Neuronal stem cell (in vitro differentiated cells): ENCODE measurements around the gene RUNX1.

Source experiments
- DNase-seq: peaks from one replicate; pipeline ENCODE4 v3.0.0-alpha.2; 2013; ENCODE audit warnings: low spot score
- H2AFZ ChIP-seq: one replicate; pipeline ENCODE4 v1.6.1; 2013; ENCODE audit warnings: mild to moderate bottlenecking, low read length, inconsistent platforms
- H2AK5ac ChIP-seq: 2 replicates; pipeline ENCODE4 v1.6.1; 2013; ENCODE audit warnings: low read depth, mild to moderate bottlenecking, inconsistent platforms, low read length, moderate library complexity, mixed read lengths
- H2BK120ac ChIP-seq: 2 replicates; pipeline ENCODE4 v1.6.1; 2013; ENCODE audit warnings: low read depth, mild to moderate bottlenecking, inconsistent platforms, low read length, moderate library complexity, mixed read lengths
- H2BK12ac ChIP-seq: one replicate; pipeline ENCODE4 v1.6.1; 2013; ENCODE audit warnings: low read length, inconsistent platforms
- H2BK15ac ChIP-seq: 2 replicates; pipeline ENCODE4 v1.6.1; 2013; ENCODE audit warnings: mild to moderate bottlenecking, low read length, inconsistent platforms, mixed read lengths
- H2BK5ac ChIP-seq: one replicate; pipeline ENCODE4 v1.6.1; 2013; ENCODE audit warnings: inconsistent platforms, mild to moderate bottlenecking, low read length, moderate library complexity
- H3K14ac ChIP-seq: one replicate; pipeline ENCODE4 v1.6.1; 2013; ENCODE audit warnings: low read length, inconsistent platforms
- H3K18ac ChIP-seq: 2 replicates; pipeline ENCODE4 v1.6.1; 2013; ENCODE audit warnings: low read length, inconsistent platforms
- H3K23ac ChIP-seq: 2 replicates; pipeline ENCODE4 v1.6.1; 2013; ENCODE audit warnings: low read depth, mild to moderate bottlenecking, mixed read lengths, low read length, inconsistent platforms; ENCODE audit not compliant: poor library complexity
- H3K27ac ChIP-seq: replicated peaks from 3 replicates; pipeline ENCODE4 v1.5.1; 2013; ENCODE audit warnings: low read length, inconsistent platforms
- H3K27me3 ChIP-seq, 3 experiments: 2 replicates each; pipeline ENCODE4 v1.6.1; 2013; ENCODE audit warnings: low read length in 3 of 3, mild to moderate bottlenecking in 2 of 3, inconsistent platforms in 1 of 3, low read depth in 1 of 3, mixed read lengths in 1 of 3, moderate library complexity in 1 of 3; ENCODE audit not compliant: control insufficient read depth in 3 of 3, insufficient read depth in 3 of 3
- H3K36me3 ChIP-seq, 2 donors: replicated peaks in 1 of 2; 2 replicates each; pipeline ENCODE4 v1.6.1; 2013; ENCODE audit warnings: low read length in 2 of 2; ENCODE audit not compliant: control insufficient read depth in 2 of 2, insufficient read depth in 2 of 2
- H3K4ac ChIP-seq: 2 replicates; pipeline ENCODE4 v1.6.1; 2013; ENCODE audit warnings: inconsistent platforms, mild to moderate bottlenecking, low read length, moderate library complexity
- H3K4me1 ChIP-seq, 2 donors: 1 replicate in 1 of 2; 2 replicates in 1 of 2; pipeline ENCODE4 v1.6.1; 2013; ENCODE audit warnings: low read length in 2 of 2, low read depth in 1 of 2; ENCODE audit not compliant: control insufficient read depth in 2 of 2, insufficient read depth in 1 of 2
- H3K4me2 ChIP-seq: one replicate; pipeline ENCODE4 v1.6.1; 2013; ENCODE audit warnings: mild to moderate bottlenecking, low read length, inconsistent platforms; ENCODE audit not compliant: insufficient read depth, poor library complexity, severe bottlenecking
- H3K4me3 ChIP-seq, 2 donors: 2 replicates each; pipeline ENCODE4 v1.5.1; 2013; ENCODE audit warnings: low read length in 2 of 2, mild to moderate bottlenecking in 2 of 2, inconsistent platforms in 1 of 2, moderate library complexity in 1 of 2
- H3K79me1 ChIP-seq: one replicate; pipeline ENCODE4 v1.6.1; 2013; ENCODE audit warnings: low read depth, mild to moderate bottlenecking, inconsistent platforms, low read length, moderate library complexity
- H3K9ac ChIP-seq: one replicate; pipeline ENCODE4 v1.6.1; 2013; ENCODE audit warnings: mild to moderate bottlenecking, low read depth, low read length, inconsistent platforms; ENCODE audit not compliant: poor library complexity
- H3K9me3 ChIP-seq, 2 donors: replicated peaks in 1 of 2; 2 replicates each; pipeline versions ENCODE3 to v1.6.1; 2013; ENCODE audit warnings: low read length in 2 of 2, mild to moderate bottlenecking in 2 of 2, inconsistent platforms in 1 of 2, low read depth in 1 of 2, mixed read lengths in 1 of 2, moderate library complexity in 1 of 2; ENCODE audit not compliant: control insufficient read depth in 2 of 2, insufficient read depth in 1 of 2
- H4K8ac ChIP-seq: one replicate; pipeline ENCODE4 v1.6.1; 2013; ENCODE audit warnings: low read depth, mild to moderate bottlenecking, inconsistent platforms, low read length, moderate library complexity
- H4K91ac ChIP-seq: one replicate; pipeline ENCODE4 v1.6.1; 2013; ENCODE audit warnings: low read length, low read depth, mild to moderate bottlenecking, inconsistent platforms; ENCODE audit not compliant: poor library complexity
- WGBS, 2 donors: extraction: QIAGEN DNeasy Blood & Tissue Kit; methylation state at CpG; one replicate each; pipeline ENCODE4 v1.1.7; 2013; ENCODE audit warnings: missing lambda C conversion rate in 2 of 2, mixed read lengths in 1 of 2; ENCODE audit not compliant: insufficient read length in 2 of 2, insufficient replicate concordance in 1 of 2; ENCODE audit errors: extremely low coverage in 2 of 2; 5-methylcytosine and 5-hydroxymethylcytosine counted together

Gene RUNX1

DNA sequence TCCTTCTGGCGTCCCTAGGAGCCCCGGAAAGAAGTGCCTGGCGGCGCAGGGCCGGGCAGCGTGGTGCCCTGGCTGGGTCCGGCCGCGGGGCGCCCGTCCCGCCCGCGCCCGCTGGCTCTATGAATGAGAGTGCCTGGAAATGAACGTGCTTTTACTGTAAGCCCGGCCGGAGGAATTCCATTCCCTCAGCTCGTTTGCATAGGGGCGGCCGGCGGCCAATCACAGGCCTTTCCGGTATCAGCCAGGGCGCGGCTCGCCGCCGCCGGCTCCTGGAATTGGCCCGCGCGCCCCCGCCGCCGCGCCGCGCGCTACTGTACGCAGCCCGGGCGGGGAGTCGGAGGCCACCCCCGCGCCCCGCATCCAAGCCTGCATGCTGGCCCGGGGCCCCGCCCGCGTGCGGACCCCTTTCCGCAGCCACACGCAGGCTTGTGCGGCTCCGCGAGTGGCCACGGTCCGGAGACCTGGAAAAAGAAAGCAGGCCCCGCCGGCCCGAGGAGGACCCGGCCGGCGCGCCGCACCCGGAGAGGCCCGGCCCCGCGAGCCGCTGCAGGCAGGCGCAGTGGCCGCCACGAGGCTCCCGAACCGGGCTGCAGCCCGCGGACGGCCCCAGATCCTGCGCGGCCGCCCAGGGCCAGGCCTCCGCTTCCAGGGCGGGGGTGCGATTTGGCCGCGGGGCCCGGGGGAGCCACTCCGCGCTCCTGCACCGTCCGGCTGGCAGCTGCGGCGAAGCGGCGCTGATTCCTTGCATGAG, 160.4 kb downstream of the RUNX1 start:
- Histone ChIP-seq H3K14ac (no peak overlapping the region), H3K4me1 (peaks cover 2 to 3% of the 10 kb centered on the region in 2 donors), H2BK12ac (no peak overlapping the region), H2AFZ (peak overlapping the region; percentile 96), H3K27me3 (peaks cover 15 to 98% (median 66%) of the 10 kb centered on the region in 3 experiments), H3K4me2 (peak overlapping the region; percentile 98), H3K4ac (no peak overlapping the region), H4K8ac (no peak overlapping the region), H3K23ac (peak overlapping the region; percentile 77), H2BK15ac (no peak overlapping the region), H2AK5ac (no peak overlapping the region), H3K9me3 (no peaks in the 10 kb centered on the region), H2BK120ac (no peak overlapping the region), H3K4me3 (peak overlapping the region; percentile 44 to 87), H3K9ac (no peak overlapping the region), H4K91ac (no peak overlapping the region), H2BK5ac (no peak overlapping the region), H3K18ac (peak overlapping the region; percentile 85), H3K36me3 (no peaks in the 10 kb centered on the region), H3K27ac (no peak overlapping the region), H3K79me1 (no peaks in the 10 kb centered on the region)
- DNase-seq, result peak; percentile 85
- no CpG with 5 or more reads among the region's 96 CpGs for WGBS, 2 donors

DNA sequence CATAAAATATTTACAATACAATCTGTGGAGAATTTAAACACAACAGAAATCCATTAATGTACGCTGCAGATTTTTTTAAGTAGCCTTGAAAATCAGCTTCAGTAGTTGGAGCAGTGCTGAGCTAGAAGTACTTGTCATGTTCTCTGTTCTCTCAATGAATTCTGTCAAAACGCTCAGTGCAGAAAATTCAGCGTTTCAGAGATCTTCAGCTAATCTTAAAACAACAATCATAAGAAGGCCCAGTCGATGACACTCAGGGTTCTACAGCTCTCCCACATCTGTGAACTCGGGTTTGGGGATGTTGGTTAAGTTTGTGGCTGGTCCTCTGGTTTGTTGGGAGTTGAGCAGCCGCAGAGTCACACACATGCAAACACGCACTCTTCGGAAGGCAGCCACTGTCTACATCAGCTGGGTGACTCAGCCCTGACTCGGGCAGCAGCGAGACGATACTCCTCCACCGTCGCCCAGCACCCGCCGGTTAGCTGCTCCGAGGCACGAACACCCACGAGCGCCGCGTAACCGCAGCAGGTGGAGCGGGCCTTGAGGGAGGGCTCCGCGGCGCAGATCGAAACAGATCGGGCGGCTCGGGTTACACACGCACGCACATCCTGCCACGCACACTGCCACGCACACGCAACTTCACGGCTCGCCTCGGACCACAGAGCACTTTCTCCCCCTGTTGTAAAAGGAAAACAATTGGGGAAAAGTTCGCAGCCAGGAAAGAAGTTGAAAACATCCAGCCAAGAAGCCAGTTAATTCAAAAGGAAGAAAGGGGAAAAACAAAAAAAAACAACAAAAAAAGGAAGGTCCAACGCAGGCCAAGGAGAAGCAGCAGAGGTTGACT, 161.2 kb downstream of the RUNX1 start:
- H2BK5ac ChIP-seq, result no peak overlapping the region
- whole genome bisulfite sequencing, 2 donors, result no CpG with 5 or more reads among the region's 40 CpGs
- H3K14ac ChIP-seq, result no peak overlapping the region
- peak overlapping the region; percentile 82 for H3K18ac ChIP-seq
- no peaks in the 10 kb centered on the region for H3K79me1 ChIP-seq
- H2AK5ac ChIP-seq, result no peak overlapping the region
- no peak overlapping the region for H3K27ac ChIP-seq
- H4K91ac ChIP-seq, result no peak overlapping the region
- no peak for DNase-seq
- H3K4ac ChIP-seq, result no peak overlapping the region
- H3K9me3 ChIP-seq, result no peaks in the 10 kb centered on the region
- H3K9ac ChIP-seq, result peak overlapping the region; percentile 53
- H3K4me3 ChIP-seq, result peak overlapping the region; percentile 44 to 72
- peak overlapping the region; percentile 98 for H3K4me2 ChIP-seq
- peak overlapping the region; percentile 77 for H3K23ac ChIP-seq
- no peak overlapping the region for H4K8ac ChIP-seq
- peaks cover 15 to 97% (median 66%) of the 10 kb centered on the region in 3 experiments for H3K27me3 ChIP-seq
- H2AFZ ChIP-seq, result peak overlapping the region; percentile 96
- H2BK12ac ChIP-seq, result no peak overlapping the region
- no peak overlapping the region for H2BK120ac ChIP-seq
- no peak overlapping the region for H2BK15ac ChIP-seq
- H3K4me1 ChIP-seq, result peaks cover 2 to 3% of the 10 kb centered on the region in 2 donors
- H3K36me3 ChIP-seq, result no peaks in the 10 kb centered on the region

DNA sequence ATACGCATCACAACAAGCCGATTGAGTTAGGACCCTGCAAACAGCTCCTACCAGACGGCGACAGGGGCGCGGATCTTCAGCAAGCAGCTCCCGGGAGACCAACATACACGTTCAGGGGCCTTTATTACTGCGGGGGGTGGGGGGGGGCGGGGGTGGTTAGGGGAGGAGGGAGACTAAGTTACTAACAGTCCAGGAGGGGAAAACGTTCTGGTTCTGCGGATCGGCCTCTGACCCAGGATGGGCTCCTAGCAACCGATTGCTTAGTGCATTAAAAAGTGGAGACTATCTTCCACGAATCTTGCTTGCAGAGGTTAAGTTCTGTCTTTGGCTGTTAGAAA, 162.0 kb downstream of the RUNX1 start:
- H3K79me1 ChIP-seq, result no peaks in the 10 kb centered on the region

More for the DNA sequence above, 162.0 kb downstream of the RUNX1 start:
- Histone ChIP-seq H3K4me1 (peaks cover 2 to 3% of the 10 kb centered on the region in 2 donors), H3K27me3 (peaks cover 15 to 97% (median 61%) of the 10 kb centered on the region in 3 experiments), H2BK12ac (no peak overlapping the region), H3K9ac (peak overlapping the region; percentile 86), H2AFZ (no peak overlapping the region), H3K36me3 (no peaks in the 10 kb centered on the region), H2BK120ac (no peak overlapping the region), H3K4me3 (peak overlapping the region in 1 of 2 donors; percentile 78), H2AK5ac (no peak overlapping the region), H3K14ac (peak overlapping the region; percentile 43), H4K8ac (no peak overlapping the region), H3K27ac (no peak overlapping the region), H3K23ac (peak overlapping the region; percentile 52), H3K4ac (no peak overlapping the region), H2BK5ac (no peak overlapping the region), H4K91ac (no peak overlapping the region), H3K4me2 (peak overlapping the region; percentile 65), H3K18ac (peak overlapping the region; percentile 88), H3K9me3 (no peaks in the 10 kb centered on the region), H2BK15ac (no peak overlapping the region)
- no peak for DNase-seq
- WGBS, 2 donors, result no CpG with 5 or more reads among the region's 15 CpGs
